GM21381 (cell line): ENCODE measurements around the gene EMILIN3.

Source experiments
- ATAC-seq: cut with Tn5 transposase; IDR thresholded peaks from one replicate; pipeline ENCODE4 v1.9.1; 2021; ENCODE audit warnings: mild to moderate bottlenecking, moderate library complexity; ENCODE audit not compliant: unreplicated experiment

EMILIN3 gene

GRCh38 chr20:41366546-41367392, at the start of gene EMILIN3:
TSS of gene EMILIN3 (minus strand) at chr20:41366818. CDS start at chr20:41366634, 184 bp downstream.
- no peak for ATAC-seq

GRCh38 chr20:41415191-41415590, 48.6 kb upstream of the EMILIN3 start:
- no peak for ATAC-seq

- ATAC-seq = no peak
Observed at GRCh38 chr20:41413169-41413568, 46.6 kb upstream of the EMILIN3 start.

GRCh38 chr20:41412324-41413120, 45.9 kb upstream of the EMILIN3 start:
- ATAC-seq = no peak

- ATAC-seq = no peak
Observed at GRCh38 chr20:41411391-41411847, 44.8 kb upstream of the EMILIN3 start.

GRCh38 chr20:41408986-41409385, 42.4 kb upstream of the EMILIN3 start:
- ATAC-seq = no peak

- ATAC-seq = peak; percentile 81
Observed at GRCh38 chr20:41408156-41408794, 41.7 kb upstream of the EMILIN3 start.

- no peak for ATAC-seq
Observed at GRCh38 chr20:41407607-41408006, 41.0 kb upstream of the EMILIN3 start.

GRCh38 chr20:41406896-41407444, 40.4 kb upstream of the EMILIN3 start:
- no peak for ATAC-seq

- no peak for ATAC-seq
Observed at GRCh38 chr20:41406353-41406752, 39.7 kb upstream of the EMILIN3 start.

GRCh38 chr20:41405436-41405835, 38.8 kb upstream of the EMILIN3 start:
- ATAC-seq = no peak

GRCh38 chr20:41403604-41404003, 37.0 kb upstream of the EMILIN3 start:
- no peak for ATAC-seq

- ATAC-seq = no peak
Observed at GRCh38 chr20:41398408-41398807, 31.8 kb upstream of the EMILIN3 start.

- ATAC-seq = no peak
Observed at GRCh38 chr20:41395667-41396664, 29.3 kb upstream of the EMILIN3 start.

- no peak for ATAC-seq
Observed at GRCh38 chr20:41394931-41395666, 28.5 kb upstream of the EMILIN3 start.

- no peak for ATAC-seq
Observed at GRCh38 chr20:41394081-41394480, 27.5 kb upstream of the EMILIN3 start.

- no peak for ATAC-seq
Observed at GRCh38 chr20:41393705-41394066, 27.1 kb upstream of the EMILIN3 start.

- no peak for ATAC-seq
Observed at GRCh38 chr20:41392871-41393704, 26.5 kb upstream of the EMILIN3 start.
